NB4 (cell line): ENCODE measurements around the gene PLA2G4E.

Experiments
- MYC ChIP-seq: IDR thresholded peaks from 2 replicates; pipeline ENCODE4 v1.6.1; 2011; ENCODE audit warnings: low read depth, low read length
- TF ChIP-seq, protein P1 (sequence below): IDR thresholded peaks from one replicate; pipeline ENCODE4 v1.5.1; 2012; ENCODE audit warnings: low read depth, low read length

DNA sequence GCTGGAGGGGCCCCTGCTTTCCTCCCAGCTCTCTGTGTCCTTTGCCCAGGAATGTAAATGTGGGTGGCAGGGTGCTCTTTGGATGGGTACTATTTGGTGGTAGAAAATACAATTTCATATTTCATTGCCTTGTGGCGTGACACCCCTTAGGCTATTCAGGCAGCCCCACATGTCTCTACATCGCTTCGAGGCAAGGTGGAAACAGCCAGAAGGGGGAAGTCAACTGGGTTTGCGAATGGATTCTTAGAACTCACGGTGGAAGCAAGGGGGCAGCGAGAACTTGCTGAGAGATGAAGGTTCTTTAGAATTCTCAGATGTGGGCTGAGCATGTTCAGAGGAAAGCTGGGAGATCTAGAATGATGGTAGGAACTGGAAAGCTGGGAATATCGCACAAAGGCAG is 48.2 kb upstream of the PLA2G4E start:
- TF ChIP-seq, protein P1, sequence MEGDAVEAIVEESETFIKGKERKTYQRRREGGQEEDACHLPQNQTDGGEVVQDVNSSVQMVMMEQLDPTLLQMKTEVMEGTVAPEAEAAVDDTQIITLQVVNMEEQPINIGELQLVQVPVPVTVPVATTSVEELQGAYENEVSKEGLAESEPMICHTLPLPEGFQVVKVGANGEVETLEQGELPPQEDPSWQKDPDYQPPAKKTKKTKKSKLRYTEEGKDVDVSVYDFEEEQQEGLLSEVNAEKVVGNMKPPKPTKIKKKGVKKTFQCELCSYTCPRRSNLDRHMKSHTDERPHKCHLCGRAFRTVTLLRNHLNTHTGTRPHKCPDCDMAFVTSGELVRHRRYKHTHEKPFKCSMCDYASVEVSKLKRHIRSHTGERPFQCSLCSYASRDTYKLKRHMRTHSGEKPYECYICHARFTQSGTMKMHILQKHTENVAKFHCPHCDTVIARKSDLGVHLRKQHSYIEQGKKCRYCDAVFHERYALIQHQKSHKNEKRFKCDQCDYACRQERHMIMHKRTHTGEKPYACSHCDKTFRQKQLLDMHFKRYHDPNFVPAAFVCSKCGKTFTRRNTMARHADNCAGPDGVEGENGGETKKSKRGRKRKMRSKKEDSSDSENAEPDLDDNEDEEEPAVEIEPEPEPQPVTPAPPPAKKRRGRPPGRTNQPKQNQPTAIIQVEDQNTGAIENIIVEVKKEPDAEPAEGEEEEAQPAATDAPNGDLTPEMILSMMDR, result no peak
- no peak for TF ChIP-seq MYC
